Kidney (tissue), 14 donors: Measurements from ENCODE around the gene CHAF1B. TPM values are rescaled to one million over a fixed set of nuclear protein-coding genes. Genes with fewer than 3 reads are reported as not detected.
A peak's percentile ranks its signal among the peaks of the same experiment; 100 is the strongest.

Experiments used
- DNase-seq, 5 donors: peaks; one replicate each; pipeline ENCODE4 v3.0.0-alpha.2; 2013 to 2020
- FAIRE-seq: peaks from 2 replicates; lab custom pipeline; 2012; peaks lifted over from hg19 to GRCh38; lab: Jason Lieb, UNC
- H3K27ac ChIP-seq, 2 donors: one replicate each; pipeline ENCODE4 v1.7.0; 2013; ENCODE audit warnings: low read depth in 2 of 2, low read length in 2 of 2, inconsistent platforms in 1 of 2
- H3K27me3 ChIP-seq: one replicate; pipeline ENCODE4 v1.7.1; 2013; ENCODE audit warnings: low read length, inconsistent platforms; ENCODE audit not compliant: control insufficient read depth, insufficient read depth
- H3K36me3 ChIP-seq, 3 donors: one replicate each; pipeline versions ENCODE4 v1.7.0 to v1.7.1; 2013; ENCODE audit warnings: low read length in 3 of 3, control low read depth in 1 of 3, inconsistent platforms in 1 of 3; ENCODE audit not compliant: insufficient read depth in 3 of 3, control insufficient read depth in 2 of 3
- H3K4me1 ChIP-seq, 3 donors: one replicate each; pipeline versions ENCODE4 v1.7.0 to v1.7.1; 2013; ENCODE audit warnings: low read length in 3 of 3, inconsistent platforms in 1 of 3, low read depth in 1 of 3; ENCODE audit not compliant: control insufficient read depth in 2 of 3, insufficient read depth in 2 of 3
- H3K4me3 ChIP-seq, 3 donors: one replicate each; pipeline versions ENCODE4 v1.7.0 to v1.8.1; 2013; ENCODE audit warnings: low read length in 3 of 3, control low read depth in 1 of 3, inconsistent platforms in 1 of 3
- H3K9ac ChIP-seq, 3 donors: one replicate each; pipeline versions ENCODE4 v1.7.0 to v1.7.1; 2013; ENCODE audit warnings: low read length in 3 of 3, control low read depth in 1 of 3, inconsistent platforms in 1 of 3
- H3K9me3 ChIP-seq, 3 donors: one replicate each; pipeline versions ENCODE4 v1.7.0 to v1.7.1; 2013; ENCODE audit warnings: low read length in 3 of 3, control low read depth in 1 of 3, inconsistent platforms in 1 of 3; ENCODE audit not compliant: control insufficient read depth in 2 of 3, insufficient read depth in 1 of 3
- CTCF ChIP-seq: IDR thresholded peaks from 3 replicates; pipeline ENCODE4 v1.5.1; 2012; ENCODE audit warnings: mild to moderate bottlenecking, moderate library complexity, borderline replicate concordance; ENCODE audit not compliant: insufficient read depth; ENCODE audit errors: extremely low read depth
- intact Hi-C: fragments of 100-400 bp; cut with DNase I; formaldehyde crosslinking; loops from one replicate; pipeline ENCODE4 v1.11.1; 2022
- polyA plus RNA-seq: library from polyadenylated mRNA; stranded (reverse); fragments of 350-450 nt; fragmentation: Illumina TruSeq; extraction: RNeasy Lipid Tissue Mini Kit (QIAGEN cat#74804); gene quantifications from one replicate; pipeline ENCODE4 v1.2.3, GENCODE V29; 2014; ENCODE audit warnings: low read depth, low replicate concordance; ENCODE audit not compliant: insufficient read depth
- total RNA-seq: library from RNA; stranded (reverse); fragmentation: NEBNext Ultra II Directional; extraction: Animal tissue kit (Norgen Biotek cat#: 25700); gene quantifications from one replicate; pipeline ENCODE4 v1.2.1, GENCODE V29; 2021
- donor health status: control.
- donor health status: control.
- donor health status: control.
- donor health status: control.
- donor health status: control.
- donor health status: DM: yes; HTN: yes; CAD: no.
- donor health status: Normal renal cell carcinoma (clear cell type).

The CHAF1B gene
- total and polyA plus RNA-seq, 2 donors from 2014 or later = 1.0 to 2.5 TPM

GRCh38 chr21:36375994-36376393 lies 9.2 kb upstream of the CHAF1B start:
- peaks cover 2 to 8% (median 4%) of the 10 kb centered on the region in 3 donors for H3K36me3 ChIP-seq
- FAIRE-seq (no peak), DNase-seq (no peak)
- peaks cover 0 to 2% (median 0%) of the 10 kb centered on the region in 3 donors for H3K4me1 ChIP-seq
- no peak for TF ChIP-seq CTCF
- H3K9ac ChIP-seq = no peak overlapping the region
- no peaks in the 10 kb centered on the region for H3K9me3 ChIP-seq
- intact Hi-C loops = no loop called here
- no peak overlapping the region for H3K27ac ChIP-seq
- no peaks in the 10 kb centered on the region for H3K27me3 ChIP-seq
- H3K4me3 ChIP-seq = no peak overlapping the region

- no peak overlapping the region for H3K27ac ChIP-seq
These were observed 7.8 kb upstream of the CHAF1B start for GRCh38 chr21:36377391-36377842.

GRCh38 chr21:36379251-36379650 lies 5.9 kb upstream of the CHAF1B start:
- Histone ChIP-seq H3K9ac (no peak overlapping the region), H3K4me3 (no peak overlapping the region), H3K36me3 (peaks cover 0 to 4% (median 2%) of the 10 kb centered on the region in 3 donors), H3K27ac (no peak overlapping the region), H3K4me1 (peaks cover 0 to 2% (median 0%) of the 10 kb centered on the region in 3 donors), H3K27me3 (no peaks in the 10 kb centered on the region), H3K9me3 (no peaks in the 10 kb centered on the region)
- no peak for FAIRE-seq
- DNase-seq = peak in 1 of 5 donors; percentile 30
- intact Hi-C loops = no loop called here
- TF ChIP-seq CTCF = no peak

More at GRCh38 chr21:36377391-36377842, 7.8 kb upstream of the CHAF1B start:
- Histone ChIP-seq H3K4me3 (no peak overlapping the region), H3K36me3 (peaks cover 2 to 8% (median 4%) of the 10 kb centered on the region in 3 donors), H3K9me3 (no peaks in the 10 kb centered on the region), H3K27me3 (no peaks in the 10 kb centered on the region), H3K9ac (no peak overlapping the region), H3K4me1 (peaks cover 0 to 2% (median 0%) of the 10 kb centered on the region in 3 donors)
- no peak for TF ChIP-seq CTCF
- intact Hi-C loops = no loop called here
- DNase-seq (no peak), FAIRE-seq (no peak)
